Activated effector memory CD4-positive, alpha-beta T cell treated with anti-CD3 and anti-CD28 coated beads, Interleukin-2, amount 50 U/mL, for 16 hours (primary cell): ENCODE measurements around the gene PCDHB11.
"Not testable (repeated sequence)": the region's sequence is repeated elsewhere in the genome, so short reads cannot be mapped to it uniquely, and the experiment has no call there.

Experiments
- DNase-seq: peaks from one replicate; pipeline ENCODE4 v3.0.0-alpha.2; 2020

Gene PCDHB11

DNA sequence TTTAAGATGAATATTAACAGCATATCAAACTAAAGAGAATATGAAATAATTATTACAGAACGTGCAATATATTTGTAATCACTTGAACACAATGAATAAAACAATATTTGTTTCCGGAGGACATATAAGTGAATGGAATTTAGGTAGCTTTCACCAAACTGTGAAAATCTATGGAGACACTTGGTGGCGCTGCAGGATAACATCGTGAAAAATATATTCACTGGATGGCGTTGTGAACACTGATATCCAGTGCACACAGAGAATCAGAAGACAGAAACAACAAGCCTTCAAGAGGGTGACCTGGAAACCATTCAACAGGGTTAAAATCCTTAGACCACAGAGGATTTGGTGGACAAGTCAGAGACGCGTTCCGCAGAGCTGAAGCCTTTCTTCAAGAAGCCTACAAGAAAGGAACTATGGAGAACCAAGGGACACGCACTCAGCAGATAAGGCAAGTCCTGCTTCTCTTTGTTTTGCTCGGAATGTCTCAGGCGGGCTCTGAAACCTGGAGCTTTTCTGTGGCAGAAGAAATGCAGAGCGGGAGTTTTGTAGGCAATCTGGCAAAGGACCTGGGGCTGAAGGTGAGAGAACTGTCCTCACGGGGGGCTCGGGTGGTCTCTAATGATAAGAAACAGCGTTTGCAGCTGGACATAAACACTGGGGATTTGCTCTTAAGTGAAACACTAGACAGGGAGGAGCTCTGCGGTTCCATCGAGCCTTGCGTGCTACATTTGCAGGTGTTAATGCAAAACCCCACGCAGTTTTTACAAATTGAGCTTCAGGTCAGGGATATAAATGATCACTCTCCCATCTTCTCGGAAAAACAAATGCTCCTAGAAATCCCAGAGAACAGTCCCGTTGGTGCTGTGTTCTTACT is at the start of gene PCDHB11:
PCDHB11 (plus strand) TSS at position 269 of the 877 bp plus-strand sequence; CDS start at position 417, 148 bp downstream.
- no peak for DNase-seq

DNA sequence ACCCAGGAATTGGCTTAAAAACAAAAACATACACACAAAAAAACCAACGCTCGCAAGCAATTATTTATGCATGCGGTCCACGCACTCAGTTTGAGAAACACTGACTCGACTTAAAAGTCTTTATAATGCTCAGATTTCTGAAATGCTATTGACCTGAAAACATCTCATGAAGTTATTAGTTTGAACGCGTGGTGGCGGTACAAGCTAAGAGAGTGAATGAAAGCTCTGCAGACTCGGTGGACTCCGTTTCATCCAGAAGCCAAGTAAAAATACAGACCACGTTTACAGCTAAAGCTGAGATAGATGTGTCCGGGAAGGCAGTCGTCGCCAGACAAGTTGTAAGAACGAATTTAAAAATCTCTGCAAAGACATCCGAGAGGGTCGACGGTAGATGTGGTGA is 49.6 kb upstream of the PCDHB11 start, which contains the start of gene PCDHB6:
PCDHB6 (plus strand) TSS at position 246 of the 400 bp plus-strand sequence. CDS start 201 bp downstream, outside the sequence.
- DNase-seq, result no peak

DNA sequence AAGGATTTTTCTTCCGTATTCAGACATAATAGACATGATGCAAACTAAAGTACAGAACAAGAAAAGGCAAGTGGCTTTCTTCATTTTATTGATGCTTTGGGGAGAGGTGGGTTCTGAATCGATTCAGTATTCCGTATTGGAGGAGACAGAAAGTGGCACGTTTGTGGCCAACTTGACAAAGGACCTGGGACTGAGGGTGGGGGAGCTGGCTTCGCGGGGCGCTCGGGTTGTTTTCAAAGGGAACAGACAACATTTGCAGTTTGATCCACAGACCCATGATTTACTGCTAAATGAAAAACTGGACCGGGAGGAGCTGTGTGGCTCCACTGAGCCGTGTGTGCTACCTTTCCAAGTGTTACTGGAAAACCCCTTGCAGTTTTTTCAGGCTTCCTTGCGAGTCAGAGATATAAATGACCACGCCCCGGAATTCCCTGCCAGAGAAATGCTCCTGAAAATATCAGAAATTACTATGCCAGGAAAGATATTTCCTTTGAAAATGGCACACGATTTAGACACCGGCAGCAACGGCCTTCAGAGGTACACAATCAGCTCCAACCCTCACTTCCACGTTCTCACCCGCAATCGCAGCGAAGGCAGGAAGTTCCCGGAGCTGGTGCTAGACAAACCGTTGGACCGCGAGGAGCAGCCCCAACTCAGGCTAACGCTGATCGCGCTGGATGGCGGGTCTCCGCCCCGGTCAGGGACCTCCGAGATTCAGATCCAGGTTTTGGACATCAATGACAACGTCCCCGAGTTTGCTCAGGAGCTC is 49.0 kb upstream of the PCDHB11 start:
- no peak for DNase-seq

DNA sequence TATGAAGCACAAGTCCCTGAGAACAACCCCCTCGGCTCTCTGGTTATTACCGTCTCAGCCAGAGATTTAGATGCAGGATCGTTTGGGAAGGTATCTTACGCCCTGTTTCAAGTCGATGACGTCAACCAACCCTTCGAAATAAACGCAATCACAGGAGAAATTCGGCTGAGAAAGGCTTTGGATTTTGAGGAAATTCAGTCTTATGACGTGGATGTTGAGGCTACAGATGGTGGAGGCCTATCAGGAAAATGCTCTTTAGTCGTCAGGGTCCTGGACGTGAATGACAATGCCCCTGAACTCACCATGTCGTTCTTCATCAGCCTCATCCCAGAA is 48.5 kb upstream of the PCDHB11 start:
- DNase-seq, result no peak

DNA sequence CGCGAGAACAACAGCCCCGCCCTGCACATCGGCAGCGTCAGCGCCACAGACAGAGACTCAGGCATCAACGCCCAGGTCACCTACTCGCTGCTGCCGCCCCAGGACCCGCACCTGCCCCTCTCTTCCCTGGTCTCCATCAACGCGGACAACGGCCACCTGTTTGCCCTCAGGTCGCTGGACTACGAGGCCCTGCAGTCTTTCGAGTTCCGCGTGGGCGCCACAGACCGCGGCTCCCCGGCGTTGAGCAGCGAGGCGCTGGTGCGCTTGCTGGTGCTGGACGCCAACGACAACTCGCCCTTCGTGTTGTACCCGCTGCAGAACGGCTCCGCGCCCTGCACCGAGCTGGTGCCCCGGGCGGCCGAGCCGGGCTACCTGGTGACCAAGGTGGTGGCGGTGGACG is 47.8 kb upstream of the PCDHB11 start:
- not testable (repeated sequence) for DNase-seq

DNA sequence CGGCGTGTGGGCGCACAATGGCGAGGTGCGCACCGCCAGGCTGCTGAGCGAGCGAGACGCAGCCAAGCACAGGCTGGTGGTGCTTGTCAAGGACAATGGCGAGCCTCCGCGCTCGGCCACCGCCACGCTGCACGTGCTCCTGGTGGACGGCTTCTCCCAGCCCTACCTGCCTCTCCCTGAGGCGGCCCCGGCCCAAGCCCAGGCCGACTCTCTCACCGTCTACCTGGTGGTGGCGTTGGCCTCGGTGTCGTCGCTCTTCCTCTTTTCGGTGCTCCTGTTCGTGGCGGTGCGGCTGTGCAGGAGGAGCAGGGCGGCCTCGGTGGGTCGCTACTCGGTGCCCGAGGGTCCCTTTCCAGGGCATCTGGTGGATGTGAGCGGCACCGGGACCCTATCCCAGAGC is 47.3 kb upstream of the PCDHB11 start:
- not testable (repeated sequence) for DNase-seq

DNA sequence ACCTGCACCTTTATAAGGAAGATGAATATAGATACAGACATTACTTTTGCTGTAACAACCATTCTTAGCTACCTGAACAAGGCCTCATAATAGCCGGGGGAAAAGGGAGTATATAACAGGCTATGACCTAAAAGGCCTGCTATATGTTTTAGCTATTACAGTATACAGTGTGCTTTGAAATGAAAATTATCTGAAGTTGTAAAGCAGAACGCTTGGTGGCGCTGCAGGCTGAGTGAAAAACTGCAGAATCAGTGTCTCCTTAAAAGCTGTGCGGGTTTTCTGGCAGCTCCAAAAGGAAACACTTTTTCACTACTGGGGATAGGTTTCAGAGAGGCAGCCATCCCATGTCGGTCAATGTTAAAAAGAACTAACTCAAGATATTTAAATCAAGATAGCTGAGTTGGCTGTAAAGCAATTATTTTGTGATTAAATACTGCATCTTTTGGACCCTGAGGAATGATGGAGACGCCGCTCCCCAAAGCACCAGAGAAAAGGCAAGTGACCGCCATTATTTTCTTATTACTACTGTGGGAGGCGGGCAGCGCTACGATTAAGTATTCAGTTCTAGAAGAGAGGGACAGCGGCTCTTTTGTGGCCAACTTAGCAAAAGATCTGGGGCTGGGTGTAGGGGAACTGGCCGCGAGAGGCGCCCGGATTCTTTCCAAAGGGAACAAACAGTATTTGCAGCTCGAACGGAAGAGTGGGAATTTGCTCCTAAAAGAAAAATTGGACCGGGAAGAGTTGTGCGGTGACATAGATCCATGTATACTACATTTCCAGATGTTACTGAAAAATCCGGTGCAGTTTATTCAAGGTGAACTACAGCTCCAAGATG is 43.7 kb upstream of the PCDHB11 start:
- DNase-seq, result no peak

DNA sequence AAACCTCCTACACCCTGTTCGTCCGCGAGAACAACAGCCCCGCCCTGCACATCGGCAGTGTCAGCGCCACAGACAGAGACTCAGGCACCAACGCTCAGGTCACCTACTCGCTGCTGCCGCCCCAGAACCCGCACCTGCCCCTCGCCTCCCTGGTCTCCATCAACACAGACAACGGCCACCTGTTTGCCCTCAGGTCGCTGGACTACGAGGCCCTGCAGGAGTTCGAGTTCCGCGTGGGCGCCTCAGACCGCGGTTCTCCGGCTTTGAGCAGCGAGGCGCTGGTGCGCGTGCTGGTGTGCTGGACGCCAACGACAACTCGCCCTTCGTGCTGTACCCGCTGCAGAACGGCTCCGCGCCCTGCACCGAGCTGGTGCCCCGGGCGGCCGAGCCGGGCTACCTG is 42.1 kb upstream of the PCDHB11 start:
- not testable (repeated sequence) for DNase-seq

DNA sequence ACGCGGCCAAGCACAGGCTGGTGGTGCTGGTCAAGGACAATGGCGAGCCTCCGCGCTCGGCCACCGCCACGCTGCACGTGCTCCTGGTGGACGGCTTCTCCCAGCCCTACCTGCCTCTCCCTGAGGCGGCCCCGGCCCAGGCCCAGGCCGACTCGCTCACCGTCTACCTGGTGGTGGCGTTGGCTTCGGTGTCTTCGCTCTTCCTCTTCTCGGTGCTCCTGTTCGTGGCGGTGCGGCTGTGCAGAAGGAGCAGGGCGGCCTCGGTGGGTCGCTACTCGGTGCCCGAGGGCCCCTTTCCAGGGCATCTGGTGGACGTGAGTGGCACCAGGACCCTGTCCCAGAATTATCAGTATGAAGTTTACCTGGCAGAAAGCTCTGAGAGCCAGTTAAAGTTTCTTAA is 41.5 kb upstream of the PCDHB11 start:
- DNase-seq, result not testable (repeated sequence)

DNA sequence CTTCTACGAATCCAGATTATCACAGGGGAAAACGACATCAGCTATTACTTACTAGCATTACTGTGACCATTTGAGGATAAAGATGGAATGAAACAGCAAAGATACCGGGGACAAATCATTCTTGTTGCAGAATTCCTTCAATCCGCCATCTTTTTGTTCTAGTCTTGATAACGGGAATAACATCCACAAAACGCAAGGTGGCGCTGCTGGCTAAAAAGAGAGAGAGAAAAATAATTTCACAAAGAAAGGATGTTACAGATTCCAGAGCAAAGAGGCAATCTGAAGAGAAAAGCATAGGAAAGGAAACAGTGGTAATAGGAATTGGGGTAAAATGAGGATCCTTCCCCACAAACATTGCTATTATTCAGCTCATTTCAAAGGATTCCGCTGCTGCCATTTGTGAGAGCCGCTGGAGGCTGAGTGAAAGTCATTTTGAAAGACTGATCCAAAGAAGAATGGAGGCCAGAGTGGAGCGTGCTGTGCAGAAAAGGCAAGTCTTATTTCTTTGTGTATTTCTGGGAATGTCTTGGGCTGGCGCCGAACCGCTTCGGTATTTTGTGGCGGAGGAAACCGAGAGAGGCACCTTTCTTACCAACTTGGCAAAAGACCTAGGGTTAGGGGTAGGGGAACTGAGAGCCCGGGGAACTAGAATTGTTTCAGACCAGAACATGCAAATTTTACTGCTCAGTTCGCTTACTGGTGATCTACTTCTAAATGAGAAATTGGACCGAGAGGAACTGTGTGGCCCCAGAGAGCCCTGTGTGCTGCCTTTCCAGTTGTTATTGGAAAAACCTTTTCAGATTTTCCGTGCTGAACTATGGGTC is 26.8 kb upstream of the PCDHB11 start, which contains the start of gene PCDHB7:
PCDHB7 (plus strand) TSS at position 264 of the 824 bp plus-strand sequence; CDS start at position 456, 192 bp downstream.
- no peak for DNase-seq

DNA sequence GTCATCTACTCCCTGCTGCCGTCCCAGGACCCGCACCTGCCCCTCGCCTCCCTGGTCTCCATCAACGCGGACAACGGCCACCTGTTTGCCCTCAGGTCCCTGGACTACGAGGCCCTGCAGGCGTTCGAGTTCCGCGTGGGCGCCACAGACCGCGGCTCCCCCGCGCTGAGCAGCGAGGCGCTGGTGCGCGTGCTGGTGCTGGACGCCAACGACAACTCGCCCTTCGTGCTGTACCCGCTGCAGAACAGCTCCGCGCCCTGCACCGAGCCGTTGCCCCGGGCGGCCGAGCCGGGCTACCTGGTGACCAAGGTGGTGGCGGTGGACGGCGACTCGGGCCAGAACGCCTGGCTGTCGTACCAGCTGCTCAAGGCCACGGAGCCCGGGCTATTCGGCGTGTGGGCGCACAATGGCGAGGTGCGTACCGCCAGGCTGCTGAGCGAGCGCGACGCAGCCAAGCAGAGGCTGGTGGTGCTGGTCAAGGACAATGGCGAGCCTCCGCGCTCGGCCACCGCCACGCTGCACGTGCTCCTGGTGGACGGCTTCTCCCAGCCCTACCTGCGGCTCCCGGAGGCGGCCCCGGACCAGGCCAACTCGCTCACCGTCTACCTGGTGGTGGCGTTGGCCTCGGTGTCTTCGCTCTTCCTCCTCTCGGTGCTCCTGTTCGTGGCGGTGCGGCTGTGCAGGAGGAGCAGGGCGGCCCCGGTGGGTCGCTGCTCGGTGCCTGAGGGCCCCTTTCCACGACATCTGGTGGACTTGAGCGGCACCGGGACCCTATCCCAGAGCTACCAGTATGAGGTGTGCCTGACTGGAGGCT is 24.9 kb upstream of the PCDHB11 start:
- DNase-seq, result not testable (repeated sequence)

DNA sequence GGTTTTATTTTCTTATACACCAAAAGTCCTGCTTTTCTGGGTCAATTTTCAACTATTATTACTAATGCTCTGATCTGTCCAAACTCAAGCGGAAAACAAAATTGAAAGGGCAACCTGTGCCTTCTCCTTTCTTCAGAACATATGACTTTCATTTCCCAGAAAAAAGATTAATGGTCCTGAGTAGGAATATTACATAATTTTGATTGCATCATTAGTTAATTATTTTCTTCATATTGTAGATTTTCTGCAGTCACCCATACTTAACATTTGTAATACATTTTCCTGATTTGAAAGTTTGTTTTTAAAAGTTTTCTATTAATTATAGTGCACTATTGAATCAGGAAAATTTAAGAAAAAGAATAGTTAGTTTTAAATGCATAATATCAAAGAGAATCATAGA is 23.5 kb upstream of the PCDHB11 start:
- no peak for DNase-seq

DNA sequence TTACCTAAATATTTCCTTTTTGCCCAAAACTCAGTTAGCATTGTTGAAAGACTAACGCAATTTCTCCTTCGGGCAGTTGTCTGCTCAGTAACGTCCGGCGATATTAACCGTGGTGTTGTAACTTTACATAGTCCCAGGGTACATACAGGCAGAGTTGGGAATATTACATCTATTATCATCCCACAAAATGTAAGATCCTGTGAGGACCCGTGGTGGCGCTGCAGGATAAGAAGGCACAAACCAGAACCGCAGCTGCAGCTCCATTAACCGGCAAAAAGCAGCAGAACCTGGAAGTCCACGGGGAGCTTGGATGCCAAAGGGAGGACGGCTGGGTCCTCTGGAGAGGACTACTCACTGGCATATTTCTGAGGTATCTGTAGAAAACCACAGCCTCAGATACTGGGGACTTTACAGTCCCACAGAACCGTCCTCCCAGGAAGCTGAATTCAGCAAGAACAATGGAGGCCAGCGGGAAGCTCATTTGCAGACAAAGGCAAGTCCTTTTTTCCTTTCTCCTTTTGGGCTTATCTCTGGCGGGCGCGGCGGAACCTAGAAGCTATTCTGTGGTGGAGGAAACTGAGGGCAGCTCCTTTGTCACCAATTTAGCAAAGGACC is 21.7 kb upstream of the PCDHB11 start, which contains the start of gene PCDHB8:
PCDHB8 (plus strand) TSS at position 214 of the 615 bp plus-strand sequence; CDS start at position 459, 245 bp downstream.
- not testable (repeated sequence) for DNase-seq

DNA sequence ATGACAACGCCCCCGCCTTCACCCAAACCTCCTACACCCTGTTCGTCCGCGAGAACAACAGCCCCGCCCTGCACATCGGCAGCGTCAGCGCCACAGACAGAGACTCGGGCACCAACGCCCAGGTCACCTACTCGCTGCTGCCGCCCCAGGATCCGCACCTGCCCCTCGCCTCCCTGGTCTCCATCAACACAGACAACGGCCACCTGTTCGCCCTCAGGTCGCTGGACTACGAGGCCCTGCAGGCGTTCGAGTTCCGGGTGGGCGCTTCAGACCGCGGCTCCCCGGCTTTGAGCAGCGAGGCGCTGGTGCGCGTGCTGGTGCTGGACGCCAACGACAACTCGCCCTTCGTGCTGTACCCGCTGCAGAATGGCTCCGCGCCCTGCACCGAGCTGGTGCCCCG is 20.1 kb upstream of the PCDHB11 start:
- not testable (repeated sequence) for DNase-seq

DNA sequence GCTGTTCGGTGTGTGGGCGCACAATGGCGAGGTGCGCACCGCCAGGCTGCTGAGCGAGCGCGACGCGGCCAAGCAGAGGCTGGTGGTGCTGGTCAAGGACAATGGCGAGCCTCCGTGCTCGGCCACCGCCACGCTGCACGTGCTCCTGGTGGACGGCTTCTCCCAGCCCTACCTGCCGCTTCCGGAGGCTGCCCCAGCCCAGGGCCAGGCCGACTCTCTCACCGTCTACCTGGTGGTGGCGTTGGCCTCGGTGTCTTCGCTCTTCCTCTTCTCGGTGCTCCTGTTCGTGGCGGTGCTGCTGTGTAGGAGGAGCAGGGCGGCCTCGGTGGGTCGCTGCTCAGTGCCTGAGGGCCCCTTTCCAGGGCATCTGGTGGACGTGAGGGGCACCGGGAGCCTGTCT is 19.6 kb upstream of the PCDHB11 start:
- not testable (repeated sequence) for DNase-seq

DNA sequence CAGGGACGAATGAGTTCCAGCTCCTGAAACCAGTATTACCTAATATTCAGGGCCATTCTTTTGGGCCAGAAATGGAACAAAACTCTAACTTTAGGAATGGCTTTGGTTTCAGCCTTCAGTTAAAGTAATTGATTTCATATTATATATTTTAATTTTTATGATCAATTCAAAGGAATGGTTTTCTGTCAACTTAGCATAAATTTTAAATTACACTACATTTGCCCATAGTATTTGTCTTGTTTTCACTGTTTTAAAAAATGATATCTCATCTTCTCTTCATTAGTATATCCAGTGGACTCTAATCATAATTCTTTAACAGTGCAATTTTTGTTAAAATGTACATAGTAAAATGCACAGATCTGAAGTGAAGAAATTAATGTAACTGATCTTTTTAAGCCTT is 19.1 kb upstream of the PCDHB11 start:
- no peak for DNase-seq

DNA sequence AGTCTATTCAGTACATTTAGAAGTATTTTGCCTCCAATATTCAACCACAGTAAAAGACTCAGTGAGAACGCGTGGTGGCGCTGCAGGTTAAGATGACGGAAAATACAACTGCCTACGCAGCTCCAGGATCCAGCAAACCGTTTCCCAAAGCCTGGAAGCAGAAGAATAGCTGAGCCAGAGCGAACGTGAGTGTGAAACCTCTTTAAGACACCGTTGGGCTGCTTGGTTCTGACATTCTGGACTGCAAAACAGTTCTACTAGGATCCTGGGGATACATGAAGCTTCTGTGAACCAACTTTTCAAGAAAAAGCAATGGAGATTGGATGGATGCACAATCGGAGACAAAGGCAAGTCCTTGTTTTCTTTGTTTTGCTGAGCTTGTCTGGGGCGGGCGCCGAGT is 17.2 kb upstream of the PCDHB11 start, which contains the start of gene PCDHB16:
PCDHB16 (plus strand) TSS at position 140 of the 400 bp plus-strand sequence; CDS start at position 313, 173 bp downstream.
- DNase-seq, result no peak

DNA sequence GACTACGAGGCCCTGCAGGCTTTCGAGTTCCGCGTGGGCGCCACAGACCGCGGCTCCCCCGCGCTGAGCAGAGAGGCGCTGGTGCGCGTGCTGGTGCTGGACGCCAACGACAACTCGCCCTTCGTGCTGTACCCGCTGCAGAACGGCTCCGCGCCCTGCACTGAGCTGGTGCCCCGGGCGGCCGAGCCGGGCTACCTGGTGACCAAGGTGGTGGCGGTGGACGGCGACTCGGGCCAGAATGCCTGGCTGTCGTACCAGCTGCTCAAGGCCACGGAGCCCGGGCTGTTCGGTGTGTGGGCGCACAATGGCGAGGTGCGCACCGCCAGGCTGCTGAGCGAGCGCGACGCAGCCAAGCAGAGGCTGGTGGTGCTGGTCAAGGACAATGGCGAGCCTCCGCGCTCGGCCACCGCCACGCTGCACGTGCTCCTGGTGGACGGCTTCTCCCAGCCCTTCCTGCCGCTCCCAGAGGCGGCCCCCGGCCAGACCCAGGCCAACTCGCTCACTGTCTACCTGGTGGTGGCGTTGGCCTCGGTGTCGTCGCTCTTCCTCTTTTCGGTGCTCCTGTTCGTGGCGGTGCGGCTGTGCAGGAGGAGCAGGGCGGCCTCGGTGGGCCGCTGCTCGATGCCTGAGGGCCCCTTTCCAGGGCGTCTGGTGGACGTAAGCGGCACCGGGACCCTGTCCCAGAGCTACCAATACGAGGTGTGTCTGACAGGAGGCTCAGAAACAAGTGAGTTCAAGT is 15.1 kb upstream of the PCDHB11 start:
- not testable (repeated sequence) for DNase-seq

DNA sequence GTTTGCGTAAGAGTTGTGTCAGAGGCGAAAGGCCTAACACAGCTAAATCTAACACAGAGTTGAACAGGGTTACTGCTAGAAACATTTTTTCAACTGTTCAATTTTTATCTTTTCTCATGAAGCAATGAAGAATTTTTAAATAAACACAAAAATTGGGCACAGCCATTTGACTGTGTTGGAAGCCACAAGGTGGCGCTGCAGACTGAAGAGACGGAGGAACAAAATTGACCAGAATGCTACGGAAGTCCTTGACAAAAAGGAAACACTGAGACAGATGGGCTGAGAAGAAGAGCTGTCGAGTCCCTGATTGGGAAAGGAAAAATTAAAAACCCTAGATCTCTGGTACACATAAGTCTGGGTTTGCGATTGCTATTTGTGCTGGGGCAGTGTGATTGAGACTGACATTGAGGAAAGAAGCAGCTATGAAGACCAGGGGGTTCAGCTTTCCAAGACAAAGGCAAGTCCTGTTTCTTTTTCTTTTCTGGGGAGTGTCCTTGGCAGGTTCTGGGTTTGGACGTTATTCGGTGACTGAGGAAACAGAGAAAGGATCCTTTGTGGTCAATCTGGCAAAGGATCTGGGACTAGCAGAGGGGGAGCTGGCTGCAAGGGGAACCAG is 12.4 kb upstream of the PCDHB11 start, which contains the start of gene PCDHB9:
PCDHB9 (plus strand) TSS at position 265 of the 616 bp plus-strand sequence; CDS start at position 423, 158 bp downstream.
- peak; percentile 77 for DNase-seq
